GM18907 (cell line): ENCODE data around the gene ZBTB43.
"Not testable (repeated sequence)": the region's sequence is repeated elsewhere in the genome, so short reads cannot be mapped to it uniquely, and the experiment has no call there.

Source experiments
- ATAC-seq: cut with Tn5 transposase; IDR thresholded peaks from one replicate; pipeline ENCODE4 v1.9.1; 2021; ENCODE audit warnings: mild to moderate bottlenecking, moderate library complexity; ENCODE audit not compliant: unreplicated experiment

ZBTB43 gene

GRCh38 chr9:126804696-126805553, at the start of gene ZBTB43:
TSS of gene ZBTB43 (plus strand) at chr9:126805040. CDS start at chr9:126832510, 27,470 bp downstream.
- peak; percentile 80 for ATAC-seq

GRCh38 chr9:126755317-126755875, 49.4 kb upstream of the ZBTB43 start:
- no peak for ATAC-seq

- ATAC-seq = no peak
These were observed 48.6 kb upstream of the ZBTB43 start for GRCh38 chr9:126756238-126756637.

- ATAC-seq = no peak
These were observed 47.9 kb upstream of the ZBTB43 start for GRCh38 chr9:126756876-126757415.

GRCh38 chr9:126758916-126759585, 45.8 kb upstream of the ZBTB43 start:
- ATAC-seq = no peak

- ATAC-seq = no peak
These were observed 43.6 kb upstream of the ZBTB43 start for GRCh38 chr9:126761274-126761673.

- no peak for ATAC-seq
These were observed 41.6 kb upstream of the ZBTB43 start for GRCh38 chr9:126763130-126763764.

- ATAC-seq = no peak
These were observed 31.7 kb upstream of the ZBTB43 start for GRCh38 chr9:126773004-126773607.

GRCh38 chr9:126775926-126776325, 28.9 kb upstream of the ZBTB43 start:
- no peak for ATAC-seq

- no peak for ATAC-seq
These were observed 27.1 kb upstream of the ZBTB43 start for GRCh38 chr9:126777733-126778132.

- no peak for ATAC-seq
These were observed 26.7 kb upstream of the ZBTB43 start for GRCh38 chr9:126778141-126778540.

- ATAC-seq = not testable (repeated sequence)
These were observed 26.1 kb upstream of the ZBTB43 start for GRCh38 chr9:126778696-126779095.

GRCh38 chr9:126781186-126782052, 23.4 kb upstream of the ZBTB43 start:
- no peak for ATAC-seq

- ATAC-seq = no peak
These were observed 22.8 kb upstream of the ZBTB43 start for GRCh38 chr9:126782053-126782388.

- ATAC-seq = no peak
These were observed 20.9 kb upstream of the ZBTB43 start for GRCh38 chr9:126783949-126784348.

GRCh38 chr9:126784401-126784800, 20.4 kb upstream of the ZBTB43 start:
- ATAC-seq = no peak

GRCh38 chr9:126784841-126785240, 20.0 kb upstream of the ZBTB43 start:
- not testable (repeated sequence) for ATAC-seq

GRCh38 chr9:126788046-126788445, 16.8 kb upstream of the ZBTB43 start:
- ATAC-seq = no peak

GRCh38 chr9:126788634-126789349, 16.0 kb upstream of the ZBTB43 start:
- no peak for ATAC-seq
